Endodermal cell (in vitro differentiated cells): ENCODE measurements around the gene TNFRSF1A. TPM values are rescaled to one million over a fixed set of nuclear protein-coding genes. Genes with fewer than 3 reads are reported as not detected.

Experiments
- DNase-seq: peaks from one replicate; pipeline ENCODE4 v3.0.0-alpha.2; 2017
- H3K27ac ChIP-seq: 2 replicates; pipeline ENCODE4 v1.5.1; 2013; ENCODE audit warnings: mild to moderate bottlenecking, low read depth, low read length, moderate library complexity
- H3K27me3 ChIP-seq: 2 replicates; pipeline ENCODE4 v1.6.1; 2013; ENCODE audit warnings: mild to moderate bottlenecking, low read length, moderate library complexity; ENCODE audit not compliant: insufficient read depth, control insufficient read depth, poor library complexity, severe bottlenecking
- H3K36me3 ChIP-seq: 2 replicates; pipeline ENCODE4 v1.7.0; 2013; ENCODE audit warnings: mild to moderate bottlenecking, low read length, moderate library complexity; ENCODE audit not compliant: control insufficient read depth, insufficient read depth
- H3K4me1 ChIP-seq: one replicate; pipeline ENCODE4 v1.7.0; 2013; ENCODE audit warnings: low read length; ENCODE audit not compliant: control insufficient read depth, insufficient read depth
- H3K4me3 ChIP-seq: 2 replicates; pipeline ENCODE4 v1.5.1; 2013; ENCODE audit warnings: mild to moderate bottlenecking, low read length, moderate library complexity
- H3K9ac ChIP-seq: 2 replicates; pipeline ENCODE4 v1.6.1; 2013; ENCODE audit warnings: mild to moderate bottlenecking, low read length, moderate library complexity; ENCODE audit not compliant: poor library complexity, severe bottlenecking; ENCODE audit errors: extremely low read depth
- H3K9me3 ChIP-seq: 2 replicates; pipeline ENCODE4 v1.6.1; 2013; ENCODE audit warnings: mild to moderate bottlenecking, low read length, moderate library complexity; ENCODE audit not compliant: control insufficient read depth
- H3K27ac Mint-ChIP-seq: 2 replicates; pipeline ENCODE4 v1.8.0; 2020; ENCODE audit warnings: mixed read lengths
- H3K27me3 Mint-ChIP-seq: 2 replicates; pipeline ENCODE4 v1.8.0; 2021; ENCODE audit warnings: mild to moderate bottlenecking, mixed read lengths; ENCODE audit not compliant: insufficient read depth
- H3K36me3 Mint-ChIP-seq: 2 replicates; pipeline ENCODE4 v1.8.0; 2020; ENCODE audit warnings: low read depth, mixed read lengths
- H3K4me1 Mint-ChIP-seq: 2 replicates; pipeline ENCODE4 v1.8.0; 2020; ENCODE audit warnings: mixed read lengths
- H3K4me3 Mint-ChIP-seq: 2 replicates; pipeline ENCODE4 v1.8.0; 2020; ENCODE audit warnings: mild to moderate bottlenecking, moderate library complexity, mixed read lengths
- H3K9me3 Mint-ChIP-seq: 2 replicates; pipeline ENCODE4 v1.8.0; 2020; ENCODE audit warnings: mild to moderate bottlenecking, mixed read lengths
- WGBS, 2 experiments: methylation state at CpG; one replicate each; pipeline versions ENCODE4 v1.1.5 to v1.1.7; 2013; ENCODE audit warnings: missing lambda C conversion rate in 2 of 2, mixed read lengths in 1 of 2; ENCODE audit not compliant: insufficient coverage in 1 of 2, insufficient read length in 1 of 2; 5-methylcytosine and 5-hydroxymethylcytosine counted together
- total RNA-seq, 2 donors: library from RNA; stranded (reverse); fragmentation: NEBNext Ultra II Directional in 1 of 2; extraction: Animal tissue kit (Norgen Biotek cat#: 25700) in 1 of 2; gene quantifications; 2 replicates in 1 of 2; 3 replicates in 1 of 2; pipeline ENCODE4 v1.2.1, GENCODE V29; 2021
- TF ChIP-seq, protein P1 (sequence below): fragments of 200-600 bp; sonication (generic); conservative IDR thresholded peaks from 2 replicates; pipeline ENCODE4 v1.5.0; 2021; ENCODE audit warnings: antibody characterized with exemption, mild to moderate bottlenecking

TNFRSF1A gene
- total RNA-seq, 2 donors from 2014 or later: 43.2 to 86.2 TPM

DNA sequence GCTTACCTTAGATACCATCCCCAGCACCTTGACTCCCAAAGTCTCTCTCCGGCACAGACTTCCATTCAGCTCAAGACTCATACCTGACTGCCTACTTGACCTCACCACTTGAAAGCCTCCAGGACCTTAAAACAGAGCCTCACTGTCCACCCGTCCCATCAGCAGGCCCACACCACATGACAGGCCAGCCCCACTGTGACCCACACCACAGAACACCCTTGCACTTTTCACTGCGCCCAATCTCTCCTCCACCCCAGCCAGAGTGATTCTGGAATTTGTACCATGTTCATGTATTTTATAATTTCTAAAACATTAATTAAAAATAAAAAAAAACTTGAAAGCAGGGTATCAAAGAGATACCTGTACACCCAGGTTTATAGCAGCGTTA is 59.4 kb downstream of the TNFRSF1A start:
- WGBS, 2 experiments: 78 to 87% methylated on average over 3 of the region's 4 CpGs
- Histone ChIP-seq H3K9ac (no peak overlapping the region), H3K27me3 (peaks cover 12% of the 10 kb centered on the region), H3K4me1 (no peaks in the 10 kb centered on the region), H3K27ac (no peak overlapping the region), H3K9me3 (no peaks in the 10 kb centered on the region), H3K36me3 (no peaks in the 10 kb centered on the region), H3K4me3 (no peak overlapping the region)
- DNase-seq: no peak
- Mint-ChIP-seq H3K4me1 (peaks cover 32% of the 10 kb centered on the region), H3K4me3 (no peak overlapping the region), H3K27me3 (peaks cover 16% of the 10 kb centered on the region), H3K9me3 (no peaks in the 10 kb centered on the region), H3K36me3 (no peaks in the 10 kb centered on the region), H3K27ac (peak overlapping the region; percentile 2)
- TF ChIP-seq, protein P1, sequence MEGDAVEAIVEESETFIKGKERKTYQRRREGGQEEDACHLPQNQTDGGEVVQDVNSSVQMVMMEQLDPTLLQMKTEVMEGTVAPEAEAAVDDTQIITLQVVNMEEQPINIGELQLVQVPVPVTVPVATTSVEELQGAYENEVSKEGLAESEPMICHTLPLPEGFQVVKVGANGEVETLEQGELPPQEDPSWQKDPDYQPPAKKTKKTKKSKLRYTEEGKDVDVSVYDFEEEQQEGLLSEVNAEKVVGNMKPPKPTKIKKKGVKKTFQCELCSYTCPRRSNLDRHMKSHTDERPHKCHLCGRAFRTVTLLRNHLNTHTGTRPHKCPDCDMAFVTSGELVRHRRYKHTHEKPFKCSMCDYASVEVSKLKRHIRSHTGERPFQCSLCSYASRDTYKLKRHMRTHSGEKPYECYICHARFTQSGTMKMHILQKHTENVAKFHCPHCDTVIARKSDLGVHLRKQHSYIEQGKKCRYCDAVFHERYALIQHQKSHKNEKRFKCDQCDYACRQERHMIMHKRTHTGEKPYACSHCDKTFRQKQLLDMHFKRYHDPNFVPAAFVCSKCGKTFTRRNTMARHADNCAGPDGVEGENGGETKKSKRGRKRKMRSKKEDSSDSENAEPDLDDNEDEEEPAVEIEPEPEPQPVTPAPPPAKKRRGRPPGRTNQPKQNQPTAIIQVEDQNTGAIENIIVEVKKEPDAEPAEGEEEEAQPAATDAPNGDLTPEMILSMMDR: no peak

DNA sequence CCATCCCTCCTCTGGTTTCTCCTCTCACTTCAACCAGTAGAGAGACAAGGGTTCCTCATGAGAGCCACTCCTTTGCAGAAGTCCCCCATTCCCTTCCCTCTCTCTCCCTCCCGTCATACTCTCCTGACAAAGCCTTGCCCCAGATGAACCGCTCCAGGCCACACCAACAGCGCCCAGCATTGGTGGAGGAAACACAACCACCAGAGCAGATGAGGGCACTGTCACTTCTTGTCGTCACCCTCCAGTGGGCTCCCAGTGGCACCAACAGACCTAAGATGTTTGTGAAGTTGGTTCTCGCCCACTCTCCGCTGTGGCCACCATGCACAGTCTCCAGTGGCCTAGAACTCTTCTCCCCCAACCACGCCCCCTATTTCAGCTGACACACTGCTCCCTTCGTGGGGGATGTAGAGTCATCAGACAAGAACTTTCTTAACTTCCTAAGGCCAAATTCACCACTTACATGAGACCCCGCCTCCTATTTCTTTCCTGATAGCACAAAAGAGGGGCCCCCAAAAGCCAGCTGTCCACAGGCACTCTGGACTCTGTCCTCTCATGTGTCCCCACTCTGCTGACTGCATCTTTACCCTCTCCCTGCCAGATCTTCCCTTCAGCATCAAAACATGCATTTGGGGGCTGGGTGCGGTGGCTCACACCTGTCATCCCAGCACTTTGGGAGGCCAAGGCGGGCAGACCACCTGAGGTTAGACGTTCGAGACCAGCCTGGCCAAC is 60.6 kb downstream of the TNFRSF1A start:
- TF ChIP-seq, protein P1: no peak
- H3K9me3 ChIP-seq: no peaks in the 10 kb centered on the region
- H3K36me3 Mint-ChIP-seq: no peaks in the 10 kb centered on the region
- H3K27me3 ChIP-seq: peaks cover 12% of the 10 kb centered on the region
- no peaks in the 10 kb centered on the region for H3K36me3 ChIP-seq
- no peak overlapping the region for H3K9ac ChIP-seq
- H3K27ac ChIP-seq: no peak overlapping the region
- DNase-seq: peak; percentile 43
- peaks cover 16% of the 10 kb centered on the region for H3K27me3 Mint-ChIP-seq
- no peaks in the 10 kb centered on the region for H3K9me3 Mint-ChIP-seq
- no peak overlapping the region for H3K4me3 ChIP-seq
- no peaks in the 10 kb centered on the region for H3K4me1 ChIP-seq
- H3K27ac Mint-ChIP-seq: no peak overlapping the region
- no peak overlapping the region for H3K4me3 Mint-ChIP-seq
- H3K4me1 Mint-ChIP-seq: peaks cover 38% of the 10 kb centered on the region
- WGBS, 2 experiments: 89 to 93% methylated on average over 11 to 13 of the region's 13 CpGs

DNA sequence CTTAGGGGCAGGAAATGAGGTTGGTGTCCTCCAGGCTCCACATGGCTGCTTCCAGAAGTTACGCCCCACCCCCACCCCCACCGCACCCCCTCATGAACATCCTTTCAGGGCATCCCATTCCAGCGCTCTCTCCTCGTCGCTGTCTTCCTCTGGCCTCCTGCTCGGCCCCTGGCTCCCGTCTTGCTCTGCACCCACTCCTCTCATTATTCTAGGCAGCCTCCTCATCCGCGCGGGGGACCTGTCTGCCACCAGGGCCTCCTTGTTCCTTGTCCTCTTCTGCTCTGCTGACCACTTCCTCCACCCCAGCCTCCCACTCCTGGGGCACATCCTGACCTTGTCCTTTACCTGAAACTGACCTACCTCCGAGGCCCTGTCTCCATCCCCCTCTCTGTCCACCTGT is 61.2 kb downstream of the TNFRSF1A start:
- Histone ChIP-seq H3K27ac (no peak overlapping the region), H3K4me1 (no peaks in the 10 kb centered on the region), H3K36me3 (no peaks in the 10 kb centered on the region), H3K4me3 (no peak overlapping the region), H3K9me3 (no peaks in the 10 kb centered on the region), H3K27me3 (peaks cover 12% of the 10 kb centered on the region), H3K9ac (no peak overlapping the region)
- H3K9me3 Mint-ChIP-seq: no peaks in the 10 kb centered on the region
- H3K27ac Mint-ChIP-seq: no peak overlapping the region
- peaks cover 21% of the 10 kb centered on the region for H3K27me3 Mint-ChIP-seq
- peaks cover 38% of the 10 kb centered on the region for H3K4me1 Mint-ChIP-seq
- no peaks in the 10 kb centered on the region for H3K36me3 Mint-ChIP-seq
- 89 to 91% methylated on average over 8 to 10 of the region's 11 CpGs for WGBS, 2 experiments
- TF ChIP-seq, protein P1: no peak
- H3K4me3 Mint-ChIP-seq: no peak overlapping the region
- no peak for DNase-seq
